Pancreas (tissue), 10 donors: ENCODE data around the gene ANTXR1. TPM values are rescaled to one million over a fixed set of nuclear protein-coding genes. Genes with fewer than 3 reads are reported as not detected.

Experiments
- ATAC-seq, 4 donors: fragments of 200-7000 bp; cut with Tn5 transposase; one replicate each; pipeline versions ENCODE4 v1.8.0 to v1.9.1; 2020; ENCODE audit warnings: mild to moderate bottlenecking in 4 of 4, moderate library complexity in 4 of 4
- DNase-seq, 6 donors: peaks; one replicate each; pipeline ENCODE4 v3.0.0-alpha.2; 2020
- FAIRE-seq: peaks from 2 replicates; lab custom pipeline; 2012; peaks lifted over from hg19 to GRCh38; lab: Jason Lieb, UNC
- H3K27ac ChIP-seq, 4 donors: fragments of 200-600 bp; sonication (generic); 1 replicate in 3 of 4; 2 replicates in 1 of 4; pipeline versions ENCODE4 v1.5.0 to v1.8.0; 2020
- H3K27me3 ChIP-seq, 4 donors: fragments of 200-600 bp; one replicate each; pipeline ENCODE4 v1.8.0; 2021
- H3K36me3 ChIP-seq, 3 donors: fragments of 200-600 bp; sonication (generic) in 1 of 3; one replicate each; pipeline versions ENCODE4 v1.5.0 to v1.8.0; 2020 to 2021
- H3K4me1 ChIP-seq, 3 donors: fragments of 200-600 bp; one replicate each; pipeline ENCODE4 v1.8.0; 2021
- H3K4me3 ChIP-seq, 4 donors: fragments of 200-600 bp; sonication (generic) in 2 of 4; one replicate each; pipeline versions ENCODE4 v1.5.0 to v1.8.0; 2020 to 2021
- H3K9me3 ChIP-seq, 4 donors: fragments of 200-600 bp; one replicate each; pipeline ENCODE4 v1.8.0; 2021
- WGBS, 2 donors: extraction: QIAGEN DNeasy Blood & Tissue Kit; methylation state at CpG; one replicate each; pipeline ENCODE4 v1.1.7; 2013; 5-methylcytosine and 5-hydroxymethylcytosine counted together
- intact Hi-C, 3 donors: fragments of 100-400 bp; cut with DNase I; formaldehyde crosslinking; loops; one replicate each; pipeline versions ENCODE4 v1.11.1 to v1.14.2; 2022
- polyA plus RNA-seq, 2 donors: library from polyadenylated mRNA; stranded (reverse); fragments of 200-250 nt; gene quantifications; one replicate each; pipeline ENCODE4 v1.2.3, GENCODE V29; 2013
- total RNA-seq, 6 donors: library from RNA; stranded (reverse); fragmentation: NEBNext Ultra II Directional in 4 of 6; extraction: Animal tissue kit (Norgen Biotek cat#: 25700) in 4 of 6; gene quantifications; one replicate each; pipeline versions ENCODE4 v1.2.1 to v1.2.4, GENCODE V29; 2021 to 2023
- TF ChIP-seq, protein P1 (sequence below), 4 donors: fragments of 200-600 bp; sonication (generic) in 3 of 4; IDR thresholded peaks; one replicate each; pipeline versions ENCODE4 v1.5.0 to v1.8.0; 2021; ENCODE audit warnings: antibody characterized with exemption in 4 of 4
- donor health status: healthy with polysubstance abuse.
- donor health status: DM: no; HTN: no; CAD: no; lungs with moderate emphysema.
- donor health status: DM: no; HTN: no; CAD: no.
- donor health status: control.
- donor health status: control.
- donor health status: Bipolar disorder and iron deficiency.
- donor health status: DM: yes; HTN: yes; CAD: no.
- donor health status: DM: no; HTN: no; CAD: no.
- donor health status: DM: no; HTN: no; CAD: no.
- donor health status: DM: yes; HTN: yes; CAD: no.

ANTXR1 gene
- total and polyA plus RNA-seq, 8 donors = 1.7 to 23.4 (median 2.5) TPM

DNA sequence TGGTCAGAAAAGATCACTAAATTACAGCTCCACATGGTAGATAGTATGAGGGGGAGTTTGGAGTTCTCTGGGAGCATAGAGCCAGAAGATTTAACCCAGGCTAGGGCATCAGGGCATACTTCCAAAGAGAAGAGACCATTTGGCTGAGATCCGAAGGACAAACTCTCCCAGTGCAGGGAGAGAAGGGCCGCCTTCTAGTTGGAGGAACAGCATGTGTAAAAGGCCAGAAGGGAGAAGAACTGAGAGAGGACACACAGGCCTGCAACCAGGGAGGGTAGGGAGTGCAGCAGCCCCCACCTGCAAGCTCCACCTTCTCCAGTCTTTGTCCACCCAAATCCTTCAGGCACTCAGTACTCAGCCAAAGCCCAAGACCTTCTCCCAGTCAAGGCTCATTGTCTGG lies 192.1 kb downstream of the ANTXR1 start:
- Histone ChIP-seq H3K27ac (no peak overlapping the region), H3K4me1 (no peaks in the 10 kb centered on the region), H3K4me3 (no peak overlapping the region), H3K9me3 (no peaks in the 10 kb centered on the region), H3K27me3 (no peaks in the 10 kb centered on the region), H3K36me3 (no peaks in the 10 kb centered on the region)
- FAIRE-seq (no peak), ATAC-seq (peak in 1 of 4 donors; percentile 13), DNase-seq (no peak)
- intact Hi-C loops = no loop called here
- WGBS, 2 donors = 86 to 93% methylated on average over 2 of the region's 2 CpGs
- TF ChIP-seq, protein P1, sequence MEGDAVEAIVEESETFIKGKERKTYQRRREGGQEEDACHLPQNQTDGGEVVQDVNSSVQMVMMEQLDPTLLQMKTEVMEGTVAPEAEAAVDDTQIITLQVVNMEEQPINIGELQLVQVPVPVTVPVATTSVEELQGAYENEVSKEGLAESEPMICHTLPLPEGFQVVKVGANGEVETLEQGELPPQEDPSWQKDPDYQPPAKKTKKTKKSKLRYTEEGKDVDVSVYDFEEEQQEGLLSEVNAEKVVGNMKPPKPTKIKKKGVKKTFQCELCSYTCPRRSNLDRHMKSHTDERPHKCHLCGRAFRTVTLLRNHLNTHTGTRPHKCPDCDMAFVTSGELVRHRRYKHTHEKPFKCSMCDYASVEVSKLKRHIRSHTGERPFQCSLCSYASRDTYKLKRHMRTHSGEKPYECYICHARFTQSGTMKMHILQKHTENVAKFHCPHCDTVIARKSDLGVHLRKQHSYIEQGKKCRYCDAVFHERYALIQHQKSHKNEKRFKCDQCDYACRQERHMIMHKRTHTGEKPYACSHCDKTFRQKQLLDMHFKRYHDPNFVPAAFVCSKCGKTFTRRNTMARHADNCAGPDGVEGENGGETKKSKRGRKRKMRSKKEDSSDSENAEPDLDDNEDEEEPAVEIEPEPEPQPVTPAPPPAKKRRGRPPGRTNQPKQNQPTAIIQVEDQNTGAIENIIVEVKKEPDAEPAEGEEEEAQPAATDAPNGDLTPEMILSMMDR (IDR thresholded peaks at IDR 0.05) = no peak

DNA sequence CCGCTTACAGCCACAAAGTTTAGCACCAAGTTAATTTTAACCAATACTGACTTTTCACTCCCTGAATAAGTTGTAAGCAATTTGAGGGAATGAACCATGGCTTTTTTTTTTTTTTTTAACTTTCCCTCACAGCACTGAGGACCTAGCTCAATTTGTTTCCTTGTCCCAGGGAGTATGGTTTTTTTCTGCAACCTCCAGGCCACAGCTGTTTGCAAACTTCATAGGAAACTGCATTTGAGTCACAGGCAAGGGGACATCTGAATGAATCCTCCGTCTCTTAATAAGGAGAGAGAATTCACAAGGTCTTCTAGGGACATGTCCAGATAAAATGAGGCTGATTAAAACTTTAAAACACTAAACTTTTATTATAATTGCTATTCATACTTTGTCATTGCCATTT lies 192.5 kb downstream of the ANTXR1 start:
- Histone ChIP-seq H3K27me3 (no peaks in the 10 kb centered on the region), H3K4me3 (no peak overlapping the region), H3K36me3 (no peaks in the 10 kb centered on the region), H3K9me3 (no peaks in the 10 kb centered on the region), H3K4me1 (no peaks in the 10 kb centered on the region), H3K27ac (no peak overlapping the region)
- no peak for FAIRE-seq
- WGBS, 2 donors = 78 to 84% methylated on average over 2 of the region's 2 CpGs
- DNase-seq = no peak
- peak in 1 of 4 donors; percentile 11 for ATAC-seq
- TF ChIP-seq, protein P1 (IDR thresholded peaks at IDR 0.05) = no peak
- intact Hi-C loops = no loop called here

DNA sequence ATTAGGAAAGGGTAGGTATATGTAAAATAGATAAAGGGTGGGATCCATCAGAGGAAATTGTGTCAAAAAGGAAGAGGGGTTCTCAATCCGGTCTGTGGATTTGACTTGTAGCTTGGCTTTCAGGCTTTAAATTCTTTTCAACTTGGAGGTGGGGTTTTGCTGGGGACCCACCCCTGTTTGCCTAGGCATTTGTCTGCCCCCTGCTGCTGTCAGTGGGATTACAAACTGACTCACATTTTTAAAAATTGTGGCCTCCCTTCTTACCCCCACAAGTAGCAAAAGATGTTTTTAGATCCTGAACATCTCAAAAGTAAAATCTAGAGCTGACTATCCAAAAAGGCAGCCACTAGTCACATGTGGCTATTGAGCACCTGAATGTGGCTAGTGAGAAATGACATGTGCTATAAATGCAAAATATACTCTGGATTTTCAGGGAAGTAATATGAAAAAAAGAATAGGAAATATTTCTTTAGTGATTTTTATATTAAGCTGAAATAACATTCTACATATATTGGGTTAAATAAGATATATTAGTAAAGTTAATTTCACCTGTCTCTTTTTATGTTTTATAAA lies 195.1 kb downstream of the ANTXR1 start:
- FAIRE-seq = no peak

GRCh38 chr2:69209482-69209881 lies 196.5 kb downstream of the ANTXR1 start:
- H3K27me3 ChIP-seq = no peaks in the 10 kb centered on the region
- FAIRE-seq (no peak), ATAC-seq (no peak), DNase-seq (no peak)
- intact Hi-C loops = no loop called here
- no peak overlapping the region for H3K4me3 ChIP-seq
- H3K36me3 ChIP-seq = no peaks in the 10 kb centered on the region
- TF ChIP-seq, protein P1 (IDR thresholded peaks at IDR 0.05) = no peak
- WGBS, 2 donors = 73% methylated on average over 3 of the region's 3 CpGs
- H3K4me1 ChIP-seq = no peaks in the 10 kb centered on the region
- no peak overlapping the region for H3K27ac ChIP-seq
- no peaks in the 10 kb centered on the region for H3K9me3 ChIP-seq

More for the DNA sequence above, 195.1 kb downstream of the ANTXR1 start:
- TF ChIP-seq, protein P1 (IDR thresholded peaks at IDR 0.05) = no peak
- Histone ChIP-seq H3K27ac (no peak overlapping the region), H3K4me3 (no peak overlapping the region), H3K4me1 (no peaks in the 10 kb centered on the region), H3K36me3 (no peaks in the 10 kb centered on the region), H3K27me3 (no peaks in the 10 kb centered on the region), H3K9me3 (no peaks in the 10 kb centered on the region)
- 80 to 81% methylated on average over 1 of the region's 1 CpG for WGBS, 2 donors
- ATAC-seq (no peak), DNase-seq (no peak)
- intact Hi-C loops = no loop called here

DNA sequence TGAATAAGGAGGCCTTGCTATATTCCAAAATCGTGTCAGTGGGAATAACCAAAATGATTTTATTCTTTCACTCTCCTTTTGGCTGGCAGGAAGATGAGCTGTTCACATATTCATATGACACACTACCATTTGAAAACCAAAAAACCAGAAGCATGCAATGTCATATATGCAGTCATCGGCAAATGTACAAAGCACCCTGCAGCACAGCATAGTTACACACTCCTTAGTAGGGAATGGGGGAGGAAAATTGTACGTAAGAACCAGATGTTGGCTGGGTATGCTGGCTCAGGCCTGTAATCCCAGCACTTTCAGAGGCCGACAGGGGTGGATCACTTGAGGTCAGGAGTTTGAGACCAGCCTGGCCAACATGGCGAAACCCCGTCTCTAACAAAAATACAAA lies 197.4 kb downstream of the ANTXR1 start:
- FAIRE-seq (no peak), DNase-seq (no peak), ATAC-seq (no peak)
- intact Hi-C loops = no loop called here
- Histone ChIP-seq H3K9me3 (no peaks in the 10 kb centered on the region), H3K4me3 (no peak overlapping the region), H3K4me1 (no peaks in the 10 kb centered on the region), H3K27me3 (no peaks in the 10 kb centered on the region), H3K27ac (no peak overlapping the region), H3K36me3 (no peaks in the 10 kb centered on the region)
- TF ChIP-seq, protein P1 (IDR thresholded peaks at IDR 0.05) = no peak
- 85 to 89% methylated on average over 6 of the region's 6 CpGs for WGBS, 2 donors
